NCI-H460 (cell line): ENCODE data around the gene ANTXR2. TPM values are rescaled to one million over a fixed set of nuclear protein-coding genes. Genes with fewer than 3 reads are reported as not detected.
"Not testable (repeated sequence)": the region's sequence is repeated elsewhere in the genome, so short reads cannot be mapped to it uniquely, and the experiment has no call there.

ENCODE experiments used
- DNase-seq: peaks from one replicate; pipeline ENCODE4 v3.0.0-alpha.2; 2016; ENCODE audit warnings: low read depth; ENCODE audit errors: extremely low read depth
- total RNA-seq: library from RNA; depleted of rRNA; stranded (reverse); fragments of >200 nt; shearing (Covaris generic); gene quantifications from 2 replicates; pipeline ENCODE4 v1.2.3, GENCODE V29; 2014

ANTXR2 gene
- total RNA-seq, 1 experiment from 2014 or later: 38.3 TPM

- DNase-seq: no peak
Measured at GRCh38 chr4:80029364-80029763, 43.7 kb downstream of the ANTXR2 start.

DNA sequence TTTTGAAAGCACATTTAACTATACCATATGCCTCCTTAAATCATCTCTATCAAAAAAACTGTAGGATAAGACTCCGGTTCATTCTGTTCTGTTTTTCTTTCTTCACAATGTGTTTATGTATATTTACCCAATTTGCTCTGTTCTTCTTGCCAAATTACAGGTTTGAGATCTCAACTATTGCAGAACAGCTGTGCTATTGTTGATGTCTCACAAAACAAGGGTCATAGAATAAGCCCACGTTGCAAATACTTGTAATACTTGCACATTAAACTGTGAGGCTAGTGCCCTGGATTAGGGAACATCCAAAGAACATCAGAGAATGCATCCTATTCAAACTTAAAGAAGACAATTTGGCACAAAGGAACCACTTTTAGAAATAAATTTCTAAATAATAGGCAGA, 45.4 kb downstream of the ANTXR2 start:
- DNase-seq: no peak

DNA sequence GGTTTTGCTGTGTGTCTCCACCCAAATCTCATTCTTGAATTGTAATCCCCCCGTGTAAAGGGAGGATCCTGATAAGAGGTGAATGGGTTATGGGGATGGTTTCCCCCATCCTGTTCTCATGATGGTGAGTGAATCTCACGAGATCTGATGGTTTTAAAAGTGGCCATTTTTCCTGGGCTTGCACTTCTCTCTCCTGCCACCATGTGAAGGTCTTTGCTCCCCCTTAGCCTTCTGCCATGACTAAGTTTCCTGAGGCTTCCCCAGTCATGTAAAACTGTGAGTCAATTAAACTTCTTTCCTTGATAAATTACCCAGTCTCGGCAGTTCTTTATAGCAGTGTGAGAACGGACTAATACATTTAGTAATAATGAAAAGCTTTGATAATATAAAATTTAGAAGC, 46.9 kb downstream of the ANTXR2 start:
- no peak for DNase-seq

- DNase-seq: no peak
Measured at GRCh38 chr4:80024335-80024734, 48.7 kb downstream of the ANTXR2 start.

DNA sequence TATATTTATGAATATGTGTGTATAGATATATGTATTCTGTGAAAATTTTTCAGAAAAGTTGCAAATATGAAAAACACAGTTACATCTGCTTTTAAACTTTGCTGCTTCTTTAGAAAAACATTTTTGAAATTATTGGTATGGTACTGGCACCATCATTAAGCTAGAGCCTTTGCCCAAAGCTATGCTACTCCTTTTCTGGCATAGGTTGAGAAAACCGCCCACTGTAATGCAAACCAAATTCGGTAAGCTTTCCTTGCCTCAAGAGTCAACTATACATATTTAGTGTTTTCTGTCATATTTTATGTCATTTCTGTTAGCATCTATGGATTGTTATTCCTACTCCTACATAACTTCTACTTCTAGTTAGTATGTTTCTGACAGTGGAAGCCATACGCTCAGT, 50.7 kb downstream of the ANTXR2 start:
- no peak for DNase-seq

DNA sequence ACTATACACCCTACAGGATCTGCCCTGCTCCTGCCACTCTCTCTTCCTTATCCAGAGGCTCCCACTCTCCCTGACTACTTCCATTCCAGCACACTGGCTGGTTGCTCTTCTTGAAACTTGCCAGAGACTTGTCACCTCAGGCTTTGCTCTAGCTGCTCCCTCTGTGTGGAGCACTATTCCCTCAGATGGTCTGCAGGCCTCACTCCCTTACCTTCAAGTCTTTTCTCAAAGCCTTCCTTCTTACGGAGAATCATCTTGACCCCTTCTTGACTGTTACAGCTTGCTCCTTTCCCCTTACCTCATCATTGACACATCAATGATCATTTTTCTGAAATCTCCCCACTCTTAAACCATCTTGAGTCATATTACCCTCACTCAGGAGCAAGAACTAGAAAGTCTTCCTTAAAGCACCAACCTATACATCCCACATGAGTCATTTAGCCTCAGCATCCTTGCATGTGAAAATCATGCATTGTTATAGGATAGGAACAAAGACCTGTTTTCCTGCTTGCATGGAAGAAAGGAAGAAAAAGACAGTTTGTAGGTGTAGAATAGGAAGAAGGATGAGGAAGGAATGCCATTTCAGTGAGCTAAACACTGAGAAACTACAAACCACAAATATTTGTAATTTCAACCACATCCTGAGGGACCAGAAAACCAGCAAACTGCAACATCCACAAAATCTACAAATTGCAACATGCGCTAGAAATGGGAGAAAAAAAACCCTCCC, 55.7 kb downstream of the ANTXR2 start:
- no peak for DNase-seq

GRCh38 chr4:80016506-80016905, 56.5 kb downstream of the ANTXR2 start:
- no peak for DNase-seq

DNA sequence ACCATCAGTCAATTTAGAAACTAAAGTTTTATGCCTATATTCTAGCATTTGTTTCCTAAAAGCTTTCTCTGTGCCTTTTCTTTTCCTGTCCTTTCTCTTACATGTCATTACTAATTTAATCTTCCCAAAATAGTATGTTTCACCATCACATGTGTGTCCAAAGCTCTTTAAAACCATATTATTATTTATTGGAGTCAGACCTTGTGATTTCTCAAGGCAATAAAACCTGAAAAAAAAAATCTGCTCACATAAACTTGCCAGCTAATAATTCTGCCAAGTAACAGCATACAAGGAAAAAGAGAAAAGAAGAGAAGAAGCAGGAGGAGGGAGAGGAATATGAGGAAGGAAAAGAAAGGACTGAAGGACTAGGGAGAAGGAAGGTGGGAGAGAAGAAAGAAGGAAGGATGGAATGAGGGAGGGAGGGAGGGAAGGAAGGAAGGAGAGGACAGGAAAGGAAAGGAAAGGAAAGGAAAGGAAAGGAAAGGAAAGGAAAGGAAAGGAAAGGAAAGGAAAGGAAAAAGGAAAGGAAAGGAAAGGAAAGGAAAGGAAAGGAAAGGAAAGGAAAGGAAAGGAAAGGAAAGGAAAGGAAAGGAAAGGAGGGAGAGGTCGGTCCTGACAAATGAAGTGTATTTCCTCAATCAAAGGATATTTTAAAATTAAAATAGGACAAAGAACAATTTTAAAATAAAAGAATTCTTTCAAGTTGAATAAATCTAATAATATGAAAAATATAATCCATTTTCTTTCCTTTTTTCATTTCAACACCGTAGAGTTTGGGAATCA, 57.4 kb downstream of the ANTXR2 start:
- DNase-seq: no peak

DNA sequence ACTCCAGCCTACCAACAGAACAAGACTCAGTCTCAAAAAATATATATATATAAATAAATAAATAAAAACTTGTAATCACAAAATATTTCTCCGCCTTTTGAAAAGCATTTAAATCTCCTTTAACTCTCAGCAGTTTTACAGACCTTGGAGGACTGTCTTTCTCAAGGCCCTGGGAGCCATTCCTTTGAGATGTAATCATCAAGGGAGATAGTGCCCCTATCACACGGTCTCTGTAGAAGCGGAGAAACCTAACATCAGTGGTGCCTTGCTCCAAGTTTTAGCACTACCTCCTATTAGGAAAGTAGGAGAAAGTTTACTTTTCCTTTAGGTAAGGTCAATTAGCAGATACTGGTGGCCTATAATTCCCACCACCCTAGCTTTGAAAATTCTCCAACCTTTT, 58.5 kb downstream of the ANTXR2 start:
- DNase-seq: no peak

DNA sequence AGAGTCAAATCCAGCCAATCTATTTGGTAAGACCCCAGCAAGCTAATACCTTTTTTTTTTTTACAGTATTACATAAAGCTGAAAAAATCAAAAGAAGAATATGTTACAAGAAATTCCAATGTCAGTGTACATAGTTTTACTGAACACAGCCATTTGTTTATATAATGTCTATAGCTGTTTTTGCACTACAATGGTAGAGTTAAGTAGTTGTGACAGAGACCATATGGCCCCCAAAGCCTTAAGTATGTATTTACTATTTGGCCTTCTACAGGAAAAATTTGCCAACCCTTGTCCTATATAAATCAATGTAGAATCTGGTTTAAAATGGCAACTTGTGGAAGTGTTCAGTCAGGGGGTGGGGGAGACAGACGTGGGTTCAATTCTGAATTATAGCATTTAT, 60.7 kb downstream of the ANTXR2 start:
- DNase-seq: no peak

DNA sequence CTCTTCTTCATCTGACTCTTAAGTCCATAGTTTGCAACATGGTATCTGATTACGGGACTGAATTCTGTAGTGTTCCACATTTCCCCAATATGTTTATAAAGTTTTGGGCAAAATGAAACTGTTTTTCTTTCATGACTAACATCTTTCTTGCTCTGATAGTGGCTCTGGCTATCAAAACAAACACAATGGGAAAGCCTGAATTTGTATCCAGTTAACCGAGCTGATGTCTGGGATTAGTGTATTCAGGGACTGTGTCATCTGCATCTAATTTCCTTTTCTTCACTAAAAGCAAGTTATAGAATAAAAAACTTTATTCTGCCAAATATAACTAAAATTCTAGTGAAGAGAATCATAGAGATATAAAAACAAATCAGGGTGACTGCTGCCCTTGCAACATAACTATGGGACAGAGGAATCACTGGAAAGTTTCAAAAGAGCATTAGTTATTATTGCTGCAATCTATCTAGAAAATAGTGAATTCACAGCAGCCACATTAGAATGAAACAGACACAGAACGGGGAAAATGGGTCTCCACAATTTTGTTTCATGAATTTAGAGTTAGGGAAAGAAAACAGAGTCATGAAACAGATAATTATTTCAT, 61.3 kb downstream of the ANTXR2 start:
- DNase-seq: no peak

GRCh38 chr4:80010316-80010715, 62.7 kb downstream of the ANTXR2 start:
- DNase-seq: no peak

GRCh38 chr4:80009806-80010205, 63.2 kb downstream of the ANTXR2 start:
- DNase-seq: no peak

GRCh38 chr4:80008971-80009370, 64.1 kb downstream of the ANTXR2 start:
- no peak for DNase-seq

DNA sequence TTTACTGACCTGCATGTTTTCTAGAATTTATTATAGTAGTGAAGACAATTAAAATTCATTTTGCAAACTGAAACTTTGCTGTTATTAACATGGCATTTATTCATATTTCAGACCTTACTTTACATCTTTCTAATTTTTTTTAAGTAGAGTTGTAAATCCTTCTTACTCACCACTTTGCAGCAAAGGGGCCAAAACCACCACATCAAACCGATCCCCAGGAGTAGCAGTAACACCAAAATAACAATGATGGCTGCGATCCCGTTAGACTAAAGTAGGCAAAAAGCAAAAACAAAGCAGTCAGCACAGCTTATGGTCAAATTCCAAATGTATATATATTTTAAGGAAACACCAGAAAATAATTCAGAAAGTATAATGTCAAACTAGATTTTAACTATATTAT, 64.7 kb downstream of the ANTXR2 start:
- DNase-seq: no peak

DNA sequence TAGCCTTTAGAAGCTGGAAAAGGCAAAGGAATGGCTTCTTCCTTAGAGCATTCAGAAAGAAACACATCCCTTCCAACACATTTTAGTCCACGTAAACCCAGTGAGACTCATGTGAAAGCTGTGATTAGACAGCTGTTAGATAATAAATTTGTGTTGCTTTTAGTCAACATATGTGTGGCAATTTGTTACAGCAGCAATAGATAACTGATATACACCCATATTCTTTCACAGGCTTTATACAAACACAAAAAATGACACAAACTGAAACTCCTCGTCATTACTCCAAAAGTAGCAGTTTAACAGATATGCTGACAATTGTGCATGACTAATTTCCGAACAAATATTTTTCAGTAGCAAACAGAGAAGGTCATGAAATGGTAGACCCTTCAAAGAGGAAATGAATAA, 65.3 kb downstream of the ANTXR2 start:
- no peak for DNase-seq

DNA sequence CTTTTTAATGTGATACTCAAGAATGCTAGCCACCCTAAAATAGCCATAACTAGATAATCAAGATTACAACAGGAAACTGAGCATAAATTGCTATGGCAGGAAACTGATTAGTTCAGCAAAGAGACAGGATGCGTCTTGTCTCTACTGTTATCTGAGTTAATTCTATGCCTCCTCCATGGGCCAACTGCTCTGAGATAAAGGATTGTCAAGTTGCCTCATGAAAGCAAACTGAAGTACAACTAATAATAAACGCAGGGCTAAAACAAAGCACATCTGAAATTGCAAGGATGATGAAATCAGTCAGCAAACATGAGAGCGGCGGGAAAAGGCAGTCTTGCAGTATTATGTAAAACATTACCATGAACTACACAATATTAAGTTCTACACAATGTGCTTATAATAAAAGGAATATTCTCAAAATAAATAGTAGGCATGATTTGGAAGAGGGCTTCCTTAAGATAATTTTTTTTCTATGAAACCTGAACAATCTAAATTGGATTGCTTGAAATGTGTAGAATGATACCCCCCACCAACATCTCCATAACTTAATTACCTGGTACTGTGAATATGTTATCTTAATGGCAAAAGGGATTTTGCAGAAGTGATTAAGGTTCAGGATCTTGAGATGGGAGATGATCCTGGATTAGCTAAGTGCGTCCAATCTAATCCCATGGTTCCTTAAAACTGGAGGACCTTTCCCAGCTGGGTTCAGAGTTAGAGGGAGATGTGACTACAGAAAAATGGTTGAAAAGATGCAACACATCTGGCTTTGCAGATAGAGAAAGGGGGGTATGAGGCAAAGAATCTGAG, 65.9 kb downstream of the ANTXR2 start:
- DNase-seq: peak; percentile 8

GRCh38 chr4:80005863-80006262, 67.2 kb downstream of the ANTXR2 start:
- no peak for DNase-seq

DNA sequence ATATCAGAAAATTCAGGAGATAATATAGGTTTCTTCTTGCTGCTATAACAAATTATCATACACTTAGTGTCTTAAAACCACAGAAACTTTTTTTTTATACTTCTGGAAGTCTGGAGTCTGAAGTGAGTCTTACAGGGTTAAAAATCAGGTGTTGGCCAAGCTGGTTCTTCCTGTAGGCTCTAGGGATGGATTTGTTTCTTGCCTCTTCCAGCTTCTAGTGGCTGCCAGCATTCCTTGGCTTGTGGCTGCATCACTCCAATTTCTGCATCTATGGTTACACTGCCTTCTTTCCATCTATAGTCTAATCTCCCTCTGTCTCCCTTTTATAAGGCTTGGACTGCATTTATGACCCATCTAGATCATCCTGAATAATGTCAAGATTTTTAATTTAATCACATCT, 68.7 kb downstream of the ANTXR2 start:
- no peak for DNase-seq

DNA sequence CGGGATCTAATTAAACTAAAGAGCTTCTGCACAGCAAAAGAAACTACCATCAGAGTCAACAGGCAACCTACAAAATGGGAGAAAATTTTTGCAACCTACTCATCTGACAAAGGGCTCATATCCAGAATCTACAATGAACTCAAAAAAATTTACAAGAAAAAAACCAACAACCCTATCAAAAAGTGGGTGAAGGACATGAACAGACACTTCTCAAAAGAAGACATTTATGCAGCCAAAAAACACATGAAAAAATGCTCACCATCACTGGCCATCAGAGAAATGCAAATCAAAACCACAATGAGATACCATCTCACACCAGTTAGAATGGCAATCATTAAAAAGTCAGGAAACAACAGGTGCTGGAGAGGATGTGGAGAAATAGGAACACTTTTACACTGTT, 70.5 kb downstream of the ANTXR2 start:
- not testable (repeated sequence) for DNase-seq

GRCh38 chr4:79999048-79999447, 74.0 kb downstream of the ANTXR2 start:
- DNase-seq: not testable (repeated sequence)
